CD4-positive, alpha-beta T cell treated with Interleukin-1 beta for 1 hour (primary cell): ENCODE results near the gene SYDE1.
"Not testable (repeated sequence)": the region's sequence is repeated elsewhere in the genome, so short reads cannot be mapped to it uniquely, and the experiment has no call there.

Experiments
- DNase-seq, 2 donors: peaks; one replicate each; pipeline ENCODE4 v3.0.0-alpha.2; 2020 to 2022

The SYDE1 gene

GRCh38 chr19:15107061-15108010, at the start of gene SYDE1:
Gene SYDE1 (plus strand): TSS chr19:15107401. CDS start chr19:15107434, 33 bp downstream.
- DNase-seq = no peak

- DNase-seq = no peak
Observed at GRCh38 chr19:15062036-15062435, 45.2 kb upstream of the SYDE1 start.

- not testable (repeated sequence) for DNase-seq
Observed at GRCh38 chr19:15070386-15070785, 36.8 kb upstream of the SYDE1 start.

- DNase-seq = no peak
Observed at GRCh38 chr19:15072930-15073647, 34.1 kb upstream of the SYDE1 start.

- no peak for DNase-seq
Observed at GRCh38 chr19:15074371-15074770, 32.8 kb upstream of the SYDE1 start.

- DNase-seq = no peak
Observed at GRCh38 chr19:15075806-15076205, 31.4 kb upstream of the SYDE1 start.

- not testable (repeated sequence) for DNase-seq
Observed at GRCh38 chr19:15080002-15080401, 27.2 kb upstream of the SYDE1 start.

- no peak for DNase-seq
Observed at GRCh38 chr19:15081911-15082310, 25.3 kb upstream of the SYDE1 start, which contains the start of gene OR1I1. Gene OR1I1 (plus strand): TSS chr19:15082211. CDS start chr19:15087066, 4,855 bp downstream.

GRCh38 chr19:15087182-15087581, 20.0 kb upstream of the SYDE1 start:
- DNase-seq = no peak

GRCh38 chr19:15091918-15092753, 15.1 kb upstream of the SYDE1 start:
- DNase-seq = peak; percentile 49 to 77

- no peak for DNase-seq
Observed at GRCh38 chr19:15093001-15093400, 14.2 kb upstream of the SYDE1 start.

- no peak for DNase-seq
Observed at GRCh38 chr19:15096223-15096622, 11.0 kb upstream of the SYDE1 start.

- DNase-seq = not testable (repeated sequence)
Observed at GRCh38 chr19:15097980-15098379, 9.2 kb upstream of the SYDE1 start.

GRCh38 chr19:15098460-15098859, 8.7 kb upstream of the SYDE1 start:
- no peak for DNase-seq

GRCh38 chr19:15099017-15099582, 8.1 kb upstream of the SYDE1 start:
- no peak for DNase-seq

GRCh38 chr19:15101479-15102082, 5.6 kb upstream of the SYDE1 start:
- DNase-seq = peak; percentile 33 to 59

GRCh38 chr19:15104003-15104402, 3.2 kb upstream of the SYDE1 start:
- DNase-seq = no peak

- DNase-seq = no peak
Observed at GRCh38 chr19:15104411-15104810, 2.8 kb upstream of the SYDE1 start.

GRCh38 chr19:15105044-15105443, 2.2 kb upstream of the SYDE1 start:
- DNase-seq = no peak

GRCh38 chr19:15108145-15108844, 1.1 kb downstream of the SYDE1 start:
- DNase-seq = no peak
